Keratinocyte (primary cell): ENCODE measurements around the gene EPHB2. TPM values are rescaled to one million over a fixed set of nuclear protein-coding genes. Genes with fewer than 3 reads are reported as not detected.

Source experiments
- DNase-seq: peaks from one replicate; pipeline ENCODE4 v3.0.0-alpha.2; 2011; ENCODE audit warnings: low read depth, missing footprints, low spot score
- FAIRE-seq: peaks from 2 replicates; lab custom pipeline; 2011; peaks lifted over from hg19 to GRCh38; lab: Jason Lieb, UNC
- H2AFZ ChIP-seq: 2 replicates; pipeline ENCODE4 v1.6.0; 2012; ENCODE audit warnings: low read length, control low read depth, inconsistent platforms; ENCODE audit not compliant: control insufficient read depth
- H3K27ac ChIP-seq: 2 replicates; pipeline ENCODE4 v1.5.1; 2011; ENCODE audit warnings: low read length; ENCODE audit not compliant: control insufficient read depth, insufficient read depth
- H3K27me3 ChIP-seq: 3 replicates; pipeline ENCODE4 v1.6.0; 2011; ENCODE audit warnings: low read length; ENCODE audit not compliant: control insufficient read depth, insufficient read depth; ENCODE audit errors: extremely low read depth
- H3K36me3 ChIP-seq, 2 experiments: 2 replicates in 1 of 2; 3 replicates in 1 of 2; pipeline ENCODE4 v1.5.1; 2011; ENCODE audit warnings: low read length in 2 of 2, mild to moderate bottlenecking in 1 of 2; ENCODE audit not compliant: control insufficient read depth in 2 of 2, insufficient read depth in 2 of 2; ENCODE audit errors: extremely low read depth in 1 of 2
- H3K4me1 ChIP-seq: 3 replicates; pipeline ENCODE4 v1.5.1; 2011; ENCODE audit warnings: low read length; ENCODE audit not compliant: control insufficient read depth, insufficient read depth; ENCODE audit errors: extremely low read depth
- H3K4me2 ChIP-seq: 3 replicates; pipeline ENCODE4 v1.6.0; 2011; ENCODE audit warnings: low read depth, low read length; ENCODE audit not compliant: control insufficient read depth, insufficient read depth; ENCODE audit errors: extremely low read depth
- H3K4me3 ChIP-seq, 3 experiments: fragments of 200-600 bp in 1 of 3; sonication (generic) in 1 of 3; 2 replicates in 2 of 3; 3 replicates in 1 of 3; pipeline ENCODE4 v1.5.1; 2011 to 2016; ENCODE audit warnings: low read length in 3 of 3, mild to moderate bottlenecking in 3 of 3, control low read depth in 2 of 3, inconsistent platforms in 1 of 3, low read depth in 1 of 3, mixed read lengths in 1 of 3, mixed run types in 1 of 3, moderate library complexity in 1 of 3; ENCODE audit not compliant: control insufficient read depth in 2 of 3, insufficient read depth in 2 of 3; ENCODE audit errors: extremely low read depth in 1 of 3
- H3K79me2 ChIP-seq: 2 replicates; pipeline ENCODE4 v1.6.0; 2012; ENCODE audit warnings: low read length; ENCODE audit not compliant: control insufficient read depth, insufficient read depth
- H3K9ac ChIP-seq: 3 replicates; pipeline ENCODE4 v1.6.0; 2011; ENCODE audit warnings: low read length; ENCODE audit not compliant: control insufficient read depth, insufficient read depth; ENCODE audit errors: extremely low read depth
- H3K9me1 ChIP-seq: 3 replicates; pipeline ENCODE4 v1.6.0; 2011; ENCODE audit warnings: low read length; ENCODE audit not compliant: control insufficient read depth, insufficient read depth; ENCODE audit errors: extremely low read depth
- H3K9me3 ChIP-seq: 2 replicates; pipeline ENCODE4 v1.5.1; 2012; ENCODE audit warnings: low read depth, low read length; ENCODE audit not compliant: control insufficient read depth
- H4K20me1 ChIP-seq: 3 replicates; pipeline ENCODE4 v1.6.0; 2011; ENCODE audit warnings: low read length; ENCODE audit not compliant: control insufficient read depth, insufficient read depth; ENCODE audit errors: extremely low read depth
- EZH2 ChIP-seq: IDR thresholded peaks from one replicate; pipeline ENCODE4 v1.6.1; 2012; ENCODE audit warnings: inconsistent platforms, mild to moderate bottlenecking, low read length, moderate library complexity
- dilution Hi-C: fragments of 300-500 bp; cut with MboI; formaldehyde crosslinking; loops from one replicate; pipeline ENCODE4 v1.7.0; 2020; ENCODE audit warnings: low sequenced_read_pairs; ENCODE audit not compliant: extremely low pct_ligation_motif_present
- polyA plus RNA-seq, 5 experiments: library from polyadenylated mRNA; depleted of rRNA in 3 of 5; stranded (reverse) in 3 of 5; stranded (forward) in 1 of 5; unstranded in 1 of 5; fragments of >200 nt; gene quantifications; 1 replicate in 1 of 5; 2 replicates in 3 of 5; 3 replicates in 1 of 5; pipeline versions ENCODE4 v1.2.1 to v1.2.3, GENCODE V29; 2011 to 2012; ENCODE audit warnings: missing spikeins in 2 of 5, low read depth in 1 of 5, low replicate concordance in 1 of 5
- TF ChIP-seq, protein P1 (sequence below), 3 experiments: IDR thresholded peaks in 1 of 3; conservative IDR thresholded peaks in 1 of 3; optimal IDR thresholded peaks in 1 of 3; 2 replicates in 2 of 3; 3 replicates in 1 of 3; pipeline versions ENCODE3 to v1.5.1; 2011; ENCODE audit warnings: low read length in 3 of 3, mild to moderate bottlenecking in 3 of 3, moderate library complexity in 2 of 3, control low read depth in 1 of 3, inconsistent platforms in 1 of 3; ENCODE audit not compliant: insufficient read depth in 2 of 3; ENCODE audit errors: extremely low read depth in 1 of 3

EPHB2 gene
- polyA plus RNA-seq, 1 donor (not counting 4 experiments of a cell fraction or from before 2014, with no cell fraction given) = 0.10 TPM

DNA sequence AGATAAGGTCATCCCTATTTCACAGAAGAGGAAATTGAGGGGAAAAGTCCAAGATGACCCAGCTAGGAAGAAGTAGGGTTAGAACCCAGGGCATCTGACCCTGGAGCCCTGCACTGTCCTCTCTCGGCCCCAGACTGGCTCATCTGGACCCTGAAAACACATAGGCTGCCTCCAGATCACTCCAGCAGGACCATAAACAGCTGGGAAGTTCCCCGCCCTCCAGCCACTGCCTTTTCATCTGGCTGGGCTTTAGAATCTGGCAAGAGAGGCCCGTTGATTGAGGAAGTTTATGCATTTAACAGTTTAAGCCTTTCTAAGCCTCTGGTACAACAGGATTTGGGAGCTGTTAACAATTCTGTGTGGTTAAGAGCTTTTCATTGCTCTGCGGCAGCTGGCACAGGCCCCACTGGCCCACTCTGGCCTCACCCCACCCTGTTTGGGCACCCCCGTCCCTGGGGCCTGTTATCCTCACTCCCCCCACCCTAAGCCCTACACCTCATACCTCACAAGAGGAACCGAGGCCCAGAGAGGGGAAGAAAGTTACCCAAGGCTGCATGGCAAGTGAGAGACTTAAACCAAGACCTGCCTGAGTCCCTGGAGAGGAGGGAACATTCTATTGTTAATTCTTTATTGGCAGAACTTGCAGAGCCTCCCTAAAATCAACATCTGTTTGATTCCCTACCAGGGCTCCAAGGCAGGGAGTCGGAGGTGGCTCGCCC, 84.2 kb downstream of the EPHB2 start:
- peaks cover 4% of the 10 kb centered on the region for H3K4me1 ChIP-seq
- no peaks in the 10 kb centered on the region for H3K79me2 ChIP-seq
- DNase-seq = no peak
- no peak overlapping the region for H3K4me2 ChIP-seq
- no peak overlapping the region for H3K27ac ChIP-seq
- no peak for TF ChIP-seq EZH2
- TF ChIP-seq, protein P1, sequence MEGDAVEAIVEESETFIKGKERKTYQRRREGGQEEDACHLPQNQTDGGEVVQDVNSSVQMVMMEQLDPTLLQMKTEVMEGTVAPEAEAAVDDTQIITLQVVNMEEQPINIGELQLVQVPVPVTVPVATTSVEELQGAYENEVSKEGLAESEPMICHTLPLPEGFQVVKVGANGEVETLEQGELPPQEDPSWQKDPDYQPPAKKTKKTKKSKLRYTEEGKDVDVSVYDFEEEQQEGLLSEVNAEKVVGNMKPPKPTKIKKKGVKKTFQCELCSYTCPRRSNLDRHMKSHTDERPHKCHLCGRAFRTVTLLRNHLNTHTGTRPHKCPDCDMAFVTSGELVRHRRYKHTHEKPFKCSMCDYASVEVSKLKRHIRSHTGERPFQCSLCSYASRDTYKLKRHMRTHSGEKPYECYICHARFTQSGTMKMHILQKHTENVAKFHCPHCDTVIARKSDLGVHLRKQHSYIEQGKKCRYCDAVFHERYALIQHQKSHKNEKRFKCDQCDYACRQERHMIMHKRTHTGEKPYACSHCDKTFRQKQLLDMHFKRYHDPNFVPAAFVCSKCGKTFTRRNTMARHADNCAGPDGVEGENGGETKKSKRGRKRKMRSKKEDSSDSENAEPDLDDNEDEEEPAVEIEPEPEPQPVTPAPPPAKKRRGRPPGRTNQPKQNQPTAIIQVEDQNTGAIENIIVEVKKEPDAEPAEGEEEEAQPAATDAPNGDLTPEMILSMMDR (optimal IDR thresholded peaks at IDR 0.05 in 1 of 3, IDR thresholded peaks at IDR 0.05 in 1 of 3, conservative IDR thresholded peaks at IDR 0.05 in 1 of 3; ENCODE audit: extremely low read depth in 1 of 3, insufficient read depth in 2 of 3, low read length in 3 of 3) = no peak
- FAIRE-seq = no peak
- H2AFZ ChIP-seq = no peak overlapping the region
- H3K9me3 ChIP-seq = no peaks in the 10 kb centered on the region
- peaks cover 10% of the 10 kb centered on the region for H3K27me3 ChIP-seq
- no peaks in the 10 kb centered on the region for H3K9me1 ChIP-seq
- H3K4me3 ChIP-seq = no peak overlapping the region
- no peaks in the 10 kb centered on the region for H3K36me3 ChIP-seq
- dilution Hi-C loops = no loop called here
- H4K20me1 ChIP-seq = no peaks in the 10 kb centered on the region
- H3K9ac ChIP-seq = no peak overlapping the region

DNA sequence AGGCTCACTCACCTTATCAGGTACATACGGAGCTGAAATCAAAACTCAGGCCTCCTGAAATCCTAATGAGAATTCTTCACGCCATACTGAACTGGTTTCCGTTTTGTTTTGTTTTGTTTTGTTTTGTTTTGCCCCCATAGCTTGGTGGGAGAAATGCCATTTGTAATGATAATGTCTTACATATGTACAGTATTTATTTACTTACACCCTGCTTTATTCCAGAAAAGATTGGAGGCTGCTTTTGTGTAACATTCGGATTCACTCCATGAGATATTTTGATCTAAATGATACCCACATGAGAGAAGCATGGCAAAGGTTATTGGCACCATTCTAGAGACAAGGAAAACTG, 84.7 kb downstream of the EPHB2 start:
- H3K9me1 ChIP-seq = no peaks in the 10 kb centered on the region
- no peaks in the 10 kb centered on the region for H3K9me3 ChIP-seq
- no peak overlapping the region for H2AFZ ChIP-seq
- FAIRE-seq (no peak), DNase-seq (no peak)
- H4K20me1 ChIP-seq = no peaks in the 10 kb centered on the region
- peaks cover 10% of the 10 kb centered on the region for H3K27me3 ChIP-seq
- no peak overlapping the region for H3K4me3 ChIP-seq
- H3K4me1 ChIP-seq = peaks cover 3% of the 10 kb centered on the region
- no peaks in the 10 kb centered on the region for H3K79me2 ChIP-seq
- no peak for TF ChIP-seq EZH2
- TF ChIP-seq, protein P1 (optimal IDR thresholded peaks at IDR 0.05 in 1 of 3, IDR thresholded peaks at IDR 0.05 in 1 of 3, conservative IDR thresholded peaks at IDR 0.05 in 1 of 3; ENCODE audit: extremely low read depth in 1 of 3, insufficient read depth in 2 of 3, low read length in 3 of 3) = no peak
- H3K4me2 ChIP-seq = no peak overlapping the region
- no peak overlapping the region for H3K27ac ChIP-seq
- no peaks in the 10 kb centered on the region for H3K36me3 ChIP-seq
- H3K9ac ChIP-seq = no peak overlapping the region
- dilution Hi-C loops = no loop called here
